ENCODE data around the gene CMTM6. TPM values are rescaled to one million over a fixed set of nuclear protein-coding genes. Genes with fewer than 3 reads are reported as not detected.
A peak's percentile ranks its signal among the peaks of the same experiment; 100 is the strongest.

The CMTM6 gene
- polyA plus RNA-seq, 2 of the 4 experiments (the other 2 are of a cell fraction): 49.5 to 65.6 TPM

- FAIRE-seq (peak; percentile 13), DNase-seq (ENCODE audit: low read depth in 1 of 2, low spot score in 1 of 2) (no peak), ATAC-seq (no peak)
- TF ChIP-seq RFX5 (IDR thresholded peaks at IDR 0.05): no peak
- TF ChIP-seq ATOH8 (CRISPR knock-in tag; IDR thresholded peaks at IDR 0.05; ENCODE audit: low read depth): no peak
- no peak for TF ChIP-seq CBX8 (IDR thresholded peaks at IDR 0.05)
- TF ChIP-seq RNF2 (IDR thresholded peaks at IDR 0.05; ENCODE audit: borderline replicate concordance, low read depth): no peak
- no peak for TF ChIP-seq CHD2 (IDR thresholded peaks at IDR 0.05; ENCODE audit: low read length, partially characterized antibody)
- TF ChIP-seq HOXB5 (CRISPR knock-in tag; IDR thresholded peaks at IDR 0.05): no peak
- no peak for TF ChIP-seq CBX2 (IDR thresholded peaks at IDR 0.05; ENCODE audit: borderline replicate concordance, low read depth)
- no peak for TF ChIP-seq ELK1 (IDR thresholded peaks at IDR 0.05; ENCODE audit: low read depth, low read length)
- TF ChIP-seq ZSCAN20 (CRISPR knock-in tag; IDR thresholded peaks at IDR 0.05): no peak
- TF ChIP-seq TP53 (CRISPR knock-in tag; IDR thresholded peaks at IDR 0.05): no peak
- TF ChIP-seq HOXB13 (CRISPR knock-in tag; IDR thresholded peaks at IDR 0.05; ENCODE audit: low read depth): no peak
- TF ChIP-seq KDM5A (IDR thresholded peaks at IDR 0.05): no peak
- no peak overlapping the region for H3K4me2 ChIP-seq
- H3K27ac ChIP-seq: no peak overlapping the region
- ChIA-PET POLR2A (no interaction called here), CTCF (interaction anchor here (1.6 to 13.1 kb wide), 2 partner anchors 21 to 270 kb away, joined by 4 to 132 read pairs; no protein-coding TSS in a partner anchor)
- H3K9me3 ChIP-seq: no peaks in the 10 kb centered on the region
- no peak overlapping the region for H3K4me3 ChIP-seq
- no peaks in the 10 kb centered on the region for H3K4me1 ChIP-seq
- WGBS (ENCODE audit: missing lambda C conversion rate): 88% methylated on average over 1 of the region's 1 CpG
These were observed 54.7 kb downstream of the CMTM6 start for GRCh38 chr3:32447865-32448400.

- H3K4me1 ChIP-seq: no peaks in the 10 kb centered on the region
- POLR2A ChIA-PET: no interaction called here
These were observed 59.2 kb downstream of the CMTM6 start for GRCh38 chr3:32443478-32443877.

More at GRCh38 chr3:32443478-32443877, 59.2 kb downstream of the CMTM6 start:
- ATAC-seq (no peak), DNase-seq (ENCODE audit: low read depth in 1 of 2, low spot score in 1 of 2) (no peak), FAIRE-seq (no peak)
- Histone ChIP-seq H3K4me2 (no peak overlapping the region), H3K9me3 (no peaks in the 10 kb centered on the region), H3K27ac (no peak overlapping the region), H3K4me3 (no peak overlapping the region)
- TF ChIP-seq NR3C1 (IDR thresholded peaks at IDR 0.05) (no peak), POLR2AphosphoS2 (conservative IDR thresholded peaks at IDR 0.05; ENCODE audit: low read length) (no peak), EHF (CRISPR knock-in tag; IDR thresholded peaks at IDR 0.05) (no peak), MAZ (IDR thresholded peaks at IDR 0.05; ENCODE audit: borderline replicate concordance, low read depth, low read length) (no peak), CHD4 (IDR thresholded peaks at IDR 0.05; ENCODE audit: borderline replicate concordance) (no peak), ESRRA (IDR thresholded peaks at IDR 0.05; ENCODE audit: borderline replicate concordance, low read length) (no peak), JUN (IDR thresholded peaks at IDR 0.05) (no peak), EHMT2 (IDR thresholded peaks at IDR 0.05; ENCODE audit: low read depth) (no peak), BCL3 (IDR thresholded peaks at IDR 0.05) (no peak), CHD2 (IDR thresholded peaks at IDR 0.05; ENCODE audit: low read length, partially characterized antibody) (no peak), HMGXB4 (CRISPR knock-in tag; IDR thresholded peaks at IDR 0.05; ENCODE audit: borderline replicate concordance) (no peak), GATA3 (IDR thresholded peaks at IDR 0.05; ENCODE audit: borderline replicate concordance) (no peak), PHF8 (IDR thresholded peaks at IDR 0.05; ENCODE audit: borderline replicate concordance, low read depth) (no peak), HDAC2 (IDR thresholded peaks at IDR 0.05) (no peak), FOSL2 (IDR thresholded peaks at IDR 0.05) (no peak), FOSL2 (CRISPR knock-in tag; IDR thresholded peaks at IDR 0.05) (no peak), BHLHE40 (IDR thresholded peaks at IDR 0.05; ENCODE audit: low read depth, low read length) (no peak), CBX8 (IDR thresholded peaks at IDR 0.05) (no peak), CBX2 (IDR thresholded peaks at IDR 0.05; ENCODE audit: borderline replicate concordance, low read depth) (no peak), ZFP36 (IDR thresholded peaks at IDR 0.05; ENCODE audit: borderline replicate concordance, partially characterized antibody) (no peak)
- CTCF ChIA-PET: interaction anchor here (0.6 to 0.9 kb wide), 2 partner anchors 8 to 273 kb away, joined by 3 read pairs; no protein-coding TSS in a partner anchor
- WGBS (ENCODE audit: missing lambda C conversion rate): 42% methylated on average over 1 of the region's 1 CpG
